Breast epithelium (tissue), 3 donors: ENCODE results near the gene YBX1.

Experiments
- CTCF ChIP-seq, 3 donors: fragments of 450-650 bp; IDR thresholded peaks; one replicate each; pipeline ENCODE4 v1.5.1; 2016 to 2017; ENCODE audit warnings: antibody characterized with exemption in 3 of 3, mild to moderate bottlenecking in 3 of 3, moderate library complexity in 3 of 3
- POLR2A ChIP-seq: fragments of 450-650 bp; IDR thresholded peaks from one replicate; pipeline ENCODE4 v1.6.1; 2016; ENCODE audit warnings: antibody characterized with exemption, mild to moderate bottlenecking, moderate library complexity
- POLR2AphosphoS5 ChIP-seq, 3 donors: sonication (generic); formaldehyde crosslinking; IDR thresholded peaks; one replicate each; pipeline ENCODE4 v1.6.1; 2017; ENCODE audit warnings: antibody characterized with exemption in 3 of 3

GRCh38 chr1:42743317-42744147 is 61.3 kb downstream of the YBX1 start:
- TF ChIP-seq CTCF (IDR thresholded peaks at IDR 0.05): no peak
- TF ChIP-seq POLR2A: no peak
- TF ChIP-seq POLR2AphosphoS5 (IDR thresholded peaks at IDR 0.05): no peak
